ENCODE measurements around the gene ANGPTL1.

GRCh38 chr1:178821134-178821866 is 49.6 kb downstream of the ANGPTL1 start:
- TF ChIP-seq ZNF302 (tag by site-specific recombination; IDR thresholded peaks at IDR 0.05; ENCODE audit: low read depth) (no peak), ZNF26 (tag by site-specific recombination; IDR thresholded peaks at IDR 0.05) (no peak), ZNF544 (tag by site-specific recombination; IDR thresholded peaks at IDR 0.05) (no peak), ZNF707 (tag by site-specific recombination; IDR thresholded peaks at IDR 0.05) (no peak), PRDM10 (tag by site-specific recombination; IDR thresholded peaks at IDR 0.05) (no peak), ZNF292 (tag by site-specific recombination; IDR thresholded peaks at IDR 0.05; ENCODE audit: borderline replicate concordance, low read depth) (no peak), ATF2 (tag by site-specific recombination; IDR thresholded peaks at IDR 0.05; ENCODE audit: low read depth) (no peak), ZNF133 (tag by site-specific recombination; IDR thresholded peaks at IDR 0.05) (no peak), CTCF (tag by site-specific recombination; IDR thresholded peaks at IDR 0.05) (no peak), TCF7L2 (IDR thresholded peaks at IDR 0.05; ENCODE audit: borderline replicate concordance, low read depth, low read length) (no peak), ZNF114 (tag by site-specific recombination; IDR thresholded peaks at IDR 0.05) (no peak)

All from HEK293 (cell line).